ENCODE results near the gene TOX2.
A peak's percentile ranks its signal among the peaks of the same experiment; 100 is the strongest.

TOX2 gene, protein sequence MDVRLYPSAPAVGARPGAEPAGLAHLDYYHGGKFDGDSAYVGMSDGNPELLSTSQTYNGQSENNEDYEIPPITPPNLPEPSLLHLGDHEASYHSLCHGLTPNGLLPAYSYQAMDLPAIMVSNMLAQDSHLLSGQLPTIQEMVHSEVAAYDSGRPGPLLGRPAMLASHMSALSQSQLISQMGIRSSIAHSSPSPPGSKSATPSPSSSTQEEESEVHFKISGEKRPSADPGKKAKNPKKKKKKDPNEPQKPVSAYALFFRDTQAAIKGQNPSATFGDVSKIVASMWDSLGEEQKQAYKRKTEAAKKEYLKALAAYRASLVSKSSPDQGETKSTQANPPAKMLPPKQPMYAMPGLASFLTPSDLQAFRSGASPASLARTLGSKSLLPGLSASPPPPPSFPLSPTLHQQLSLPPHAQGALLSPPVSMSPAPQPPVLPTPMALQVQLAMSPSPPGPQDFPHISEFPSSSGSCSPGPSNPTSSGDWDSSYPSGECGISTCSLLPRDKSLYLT

DNA sequence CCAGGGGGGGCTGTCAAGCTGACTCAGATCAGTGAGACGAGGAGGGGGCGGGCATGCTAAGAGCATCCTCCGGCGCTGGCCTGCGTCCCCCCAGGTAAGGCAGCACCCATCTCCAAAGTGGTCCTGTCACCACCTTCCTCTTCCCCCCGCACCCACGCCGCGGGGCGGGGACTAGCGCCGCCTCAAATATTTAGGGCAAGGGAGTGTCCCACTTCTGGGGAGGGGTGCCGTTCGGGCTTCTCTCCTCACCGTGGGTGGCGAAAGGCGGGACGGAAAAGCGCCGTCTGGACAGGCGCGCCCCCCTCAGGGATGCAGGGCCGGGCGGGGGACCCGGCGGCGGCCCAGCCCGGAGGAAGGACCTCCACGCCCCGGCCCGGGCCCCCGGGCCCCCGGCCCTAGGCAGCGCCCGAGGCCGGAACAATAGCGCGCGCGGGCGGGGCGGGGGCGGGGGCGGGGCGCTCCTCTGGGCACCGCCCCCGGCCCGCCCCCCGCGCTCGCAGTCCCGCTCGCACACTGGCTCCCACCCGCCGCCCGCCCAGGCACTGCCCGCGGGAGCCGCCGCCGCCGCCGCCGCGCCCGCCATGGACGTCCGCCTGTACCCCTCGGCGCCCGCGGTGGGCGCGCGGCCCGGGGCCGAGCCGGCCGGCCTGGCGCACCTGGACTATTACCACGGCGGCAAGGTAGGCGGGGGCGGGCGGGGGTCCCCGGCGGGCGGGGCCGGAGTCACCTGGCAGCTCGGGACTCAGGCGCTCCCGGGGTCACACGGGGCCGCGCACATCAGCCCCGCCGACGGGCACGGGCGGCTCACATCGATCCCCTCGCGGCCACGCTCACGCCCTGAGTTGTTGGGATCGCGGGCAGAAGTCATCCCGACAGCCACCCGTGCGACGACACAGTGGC, at the start of gene TOX2:
Gene TOX2, plus strand, starts transcription at position 542 of the 900 bp plus-strand sequence. Its CDS starts 40 bp downstream, at position 582.
- DNase-seq (ENCODE audit: low read depth) = peak; percentile 9

- no peak for DNase-seq (ENCODE audit: low read depth)
These were observed 46.6 kb upstream of the TOX2 start for GRCh38 chr20:43868091-43868490.

DNA sequence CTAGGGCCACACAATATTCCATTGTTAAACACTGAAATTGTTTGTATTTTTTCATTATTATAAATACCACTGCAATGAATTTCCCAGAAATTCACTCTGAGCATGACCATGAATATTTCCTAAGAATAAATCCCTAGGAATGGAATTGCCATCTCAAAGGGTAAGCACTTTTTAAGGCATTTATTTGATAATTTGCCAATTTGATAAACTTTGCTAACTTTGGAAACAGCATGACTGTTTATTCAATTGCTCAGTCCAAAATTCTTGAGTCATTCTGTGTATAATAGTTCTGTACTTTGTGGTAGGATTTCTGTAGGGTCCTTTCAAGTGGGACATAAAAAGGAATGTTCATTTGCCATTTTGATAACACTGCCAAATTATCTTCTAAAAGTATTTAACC, 44.2 kb upstream of the TOX2 start:
- DNase-seq (ENCODE audit: low read depth) = no peak

- DNase-seq (ENCODE audit: low read depth) = no peak
These were observed 35.9 kb upstream of the TOX2 start for GRCh38 chr20:43878776-43879175.

DNA sequence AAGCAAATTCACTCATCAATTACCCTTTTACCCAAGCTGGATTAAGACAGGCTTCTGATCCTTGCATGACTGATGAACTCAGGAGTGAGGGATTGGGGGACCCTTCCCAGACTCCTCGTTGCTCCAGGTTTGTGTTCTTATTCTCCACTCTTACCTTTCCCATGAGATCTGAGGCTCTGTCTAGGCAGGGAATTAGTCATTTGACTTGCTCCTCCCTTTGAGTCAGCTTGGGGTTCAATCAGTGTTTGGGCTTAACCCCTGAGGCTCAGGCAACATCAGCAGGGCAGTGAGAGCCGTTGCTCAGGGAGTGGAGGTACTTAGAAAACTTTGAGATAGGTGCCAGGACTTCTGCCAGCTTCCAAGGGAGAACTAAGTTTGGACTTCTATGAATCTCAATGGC, 20.7 kb upstream of the TOX2 start:
- DNase-seq (ENCODE audit: low read depth) = no peak

- no peak for DNase-seq (ENCODE audit: low read depth)
These were observed 20.2 kb upstream of the TOX2 start for GRCh38 chr20:43894491-43894890.

DNA sequence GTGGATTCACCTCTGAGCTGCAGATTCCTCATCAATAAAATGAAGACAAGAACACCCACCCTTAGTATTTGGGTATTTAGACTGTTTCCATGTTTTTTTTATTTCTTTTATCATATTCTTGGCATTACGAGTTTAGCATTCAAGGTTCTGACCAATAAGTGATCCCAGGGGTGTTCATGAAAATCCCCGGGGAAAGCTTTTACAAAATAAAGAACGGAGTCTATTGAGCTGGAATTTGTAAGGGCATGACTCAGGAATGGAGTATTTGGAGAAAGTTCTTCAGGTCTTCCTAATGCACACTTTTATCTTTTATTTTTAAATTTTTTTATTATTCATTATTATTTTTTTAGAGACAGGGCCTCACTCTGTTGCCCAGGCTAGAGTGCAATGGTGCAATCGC, 19.4 kb upstream of the TOX2 start:
- no peak for DNase-seq (ENCODE audit: low read depth)

DNA sequence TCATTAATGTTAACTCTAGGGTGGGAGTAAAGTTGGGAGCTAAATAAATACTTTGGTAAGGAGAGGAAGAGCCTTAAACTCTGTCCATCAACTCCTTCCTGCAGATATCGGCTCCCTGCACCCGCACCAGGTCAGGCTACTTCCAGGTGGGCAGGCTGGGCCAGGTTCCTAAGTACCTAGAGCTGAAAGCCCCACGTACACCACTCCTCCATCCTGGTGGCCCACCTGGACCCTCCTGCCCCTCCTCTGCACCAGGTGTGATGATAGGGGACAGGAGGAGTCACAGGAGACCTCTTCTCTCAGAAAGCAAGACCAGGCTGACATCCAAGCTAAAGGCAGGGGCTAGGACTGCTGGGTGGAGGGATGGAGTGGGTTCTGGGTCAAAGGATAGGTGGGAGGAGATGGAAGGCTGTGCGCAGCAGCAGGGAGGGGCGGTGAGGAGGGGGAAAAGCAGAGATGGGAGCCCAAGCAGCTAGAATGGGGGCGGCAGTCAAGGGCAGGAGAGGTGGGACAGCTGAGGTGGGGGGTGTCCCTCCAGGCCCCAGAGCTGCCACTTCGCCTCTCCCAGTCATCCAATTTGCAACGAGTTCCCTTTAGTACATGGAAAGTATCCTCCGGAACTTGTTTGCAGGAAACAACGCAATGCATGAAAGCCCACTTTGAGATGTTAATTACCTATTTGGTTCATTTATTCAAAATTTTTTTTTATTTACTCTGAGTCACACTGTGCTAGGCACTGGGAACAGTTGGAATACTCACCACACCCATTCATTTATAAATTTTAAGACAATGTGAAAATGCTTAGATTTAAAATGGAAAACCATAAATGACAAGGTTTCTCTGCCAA, 15.2 kb upstream of the TOX2 start:
- no peak for DNase-seq (ENCODE audit: low read depth)

DNA sequence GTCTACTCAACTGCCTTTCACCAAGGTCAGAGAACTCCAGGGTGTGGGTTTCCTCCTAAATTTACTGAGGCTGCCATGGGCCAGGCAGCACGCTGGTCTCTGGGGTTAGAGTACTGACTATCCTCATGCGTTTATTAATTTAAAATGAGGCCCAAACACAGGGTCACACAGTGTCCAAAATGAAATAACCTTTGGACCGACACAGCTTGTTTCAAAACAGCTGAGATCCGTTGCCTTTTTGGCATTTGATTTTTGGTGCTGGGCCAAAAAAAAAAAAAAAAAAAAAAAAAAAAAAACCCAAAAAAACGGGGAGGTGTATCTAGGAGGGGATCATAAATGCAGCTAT, 14.6 kb upstream of the TOX2 start:
- DNase-seq (ENCODE audit: low read depth) = no peak

DNA sequence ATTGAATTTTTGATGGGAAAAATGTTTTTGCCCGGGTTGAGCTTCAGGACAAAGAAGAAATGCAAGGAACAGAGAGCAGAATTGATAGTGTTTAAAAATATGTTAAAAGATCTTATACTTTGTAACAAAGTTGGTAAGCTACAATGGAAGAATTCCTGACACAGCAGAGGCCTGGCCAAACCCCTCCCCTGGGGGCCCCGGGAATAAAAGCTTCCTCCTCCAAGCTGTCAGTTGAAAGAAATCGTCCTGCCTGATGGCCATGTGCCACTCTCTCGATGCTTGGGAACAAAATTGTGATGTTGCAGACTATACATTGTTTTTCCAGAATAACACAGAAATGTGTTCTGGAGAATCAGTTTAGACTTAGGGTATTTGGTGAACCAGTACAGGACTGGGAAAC, 14.2 kb upstream of the TOX2 start:
- DNase-seq (ENCODE audit: low read depth) = no peak

DNA sequence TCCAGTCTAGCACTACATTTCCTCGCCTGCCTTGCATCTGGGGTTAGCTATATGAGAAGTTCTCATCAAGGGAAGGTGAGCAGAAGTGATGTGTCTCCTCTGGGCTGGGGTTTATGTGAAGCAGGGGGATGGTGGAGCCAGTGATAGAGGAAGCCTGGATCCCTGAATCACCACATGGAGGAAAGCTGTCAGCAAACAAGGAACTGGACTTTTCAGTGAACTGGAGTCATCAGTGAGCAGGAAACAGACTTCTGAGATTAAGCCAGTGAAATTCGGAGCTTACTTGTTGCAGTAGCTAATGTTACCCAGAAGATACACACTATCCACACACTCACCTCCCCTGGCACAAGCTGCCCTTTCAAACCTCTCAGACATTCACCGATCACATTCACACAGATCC, 13.4 kb upstream of the TOX2 start:
- no peak for DNase-seq (ENCODE audit: low read depth)

DNA sequence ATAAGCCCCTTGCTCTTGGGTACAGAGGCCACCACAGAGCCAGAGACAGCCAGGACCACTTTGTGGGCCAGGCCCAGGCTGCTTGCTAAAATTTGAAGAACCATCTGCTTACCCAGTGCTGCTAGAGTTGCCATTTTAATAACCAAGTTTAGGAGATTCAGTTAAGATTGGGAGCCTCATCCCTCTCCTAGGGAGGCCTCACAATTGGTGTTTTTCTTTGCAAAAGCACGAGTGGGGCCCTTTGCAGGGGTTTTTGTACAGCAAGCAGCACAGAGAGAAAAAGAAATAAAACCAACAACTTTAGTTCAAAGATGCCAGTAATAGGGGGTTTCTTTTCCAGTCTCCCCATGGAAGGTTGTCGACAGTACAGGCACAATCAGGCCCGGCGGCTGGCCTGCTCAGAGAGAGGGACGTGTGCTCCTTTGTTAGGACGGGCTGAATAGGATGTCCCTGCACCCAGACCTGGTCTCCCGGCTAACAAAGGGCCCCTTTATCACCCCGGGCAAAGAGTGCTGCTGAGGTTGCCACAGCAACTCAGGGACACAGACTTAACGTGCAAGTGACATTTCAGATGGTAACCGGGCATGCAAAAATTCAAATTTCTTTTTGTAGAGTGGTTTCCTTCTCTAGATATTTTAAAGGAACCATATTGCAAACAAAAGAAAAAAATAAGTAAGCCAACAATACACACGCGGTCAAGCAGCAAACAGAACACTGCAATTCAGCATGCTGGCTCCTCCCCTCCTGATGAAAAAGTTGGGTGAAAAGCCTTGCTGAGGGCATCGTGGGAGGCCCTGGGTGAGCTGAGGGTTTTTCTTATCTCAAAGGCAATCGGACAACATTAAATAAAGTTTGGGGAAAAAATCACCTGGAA, 10.5 kb upstream of the TOX2 start:
- DNase-seq (ENCODE audit: low read depth) = no peak

GRCh38 chr20:43904827-43905177, 9.8 kb upstream of the TOX2 start:
- no peak for DNase-seq (ENCODE audit: low read depth)

GRCh38 chr20:43906505-43907034, 8.1 kb upstream of the TOX2 start:
- no peak for DNase-seq (ENCODE audit: low read depth)

DNA sequence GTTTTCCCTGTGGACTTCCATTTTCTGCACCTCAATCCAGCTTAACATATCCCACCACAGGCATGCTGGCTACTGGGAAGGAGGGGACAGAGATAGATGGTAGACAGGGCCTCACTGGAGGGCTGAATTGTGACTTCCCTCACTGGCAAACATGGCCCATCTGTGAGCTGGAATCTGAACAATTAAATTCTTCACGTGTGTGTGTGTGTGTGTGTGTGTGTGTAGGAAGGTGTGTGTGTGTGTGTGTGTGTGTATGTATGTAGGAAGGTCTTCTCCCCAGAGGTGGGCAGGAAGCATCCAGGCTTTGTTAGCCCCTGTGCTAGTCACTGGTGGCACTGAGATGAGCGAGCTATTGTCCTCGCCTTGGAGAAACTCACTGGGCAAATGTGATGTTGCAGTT, 5.4 kb upstream of the TOX2 start:
- no peak for DNase-seq (ENCODE audit: low read depth)

DNA sequence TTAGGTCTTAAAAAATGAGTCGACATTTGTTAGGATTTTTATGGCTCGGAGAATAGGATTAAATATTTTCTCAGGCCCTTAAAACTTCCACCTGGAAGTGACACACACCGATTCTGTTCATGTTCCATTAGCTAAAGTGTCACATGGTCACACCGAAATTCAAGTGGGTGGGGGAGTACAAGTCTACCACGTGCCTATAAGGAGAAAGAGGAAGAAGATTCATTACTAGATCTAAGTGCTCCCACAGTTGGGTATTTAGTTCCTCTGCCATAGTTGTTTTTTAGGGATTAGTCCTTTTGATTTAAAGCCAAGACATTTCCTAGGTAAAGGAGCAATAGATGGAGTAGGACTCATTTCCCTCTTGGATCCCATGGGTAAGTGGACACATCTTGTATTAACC, 4.9 kb upstream of the TOX2 start:
- DNase-seq (ENCODE audit: low read depth) = no peak

DNA sequence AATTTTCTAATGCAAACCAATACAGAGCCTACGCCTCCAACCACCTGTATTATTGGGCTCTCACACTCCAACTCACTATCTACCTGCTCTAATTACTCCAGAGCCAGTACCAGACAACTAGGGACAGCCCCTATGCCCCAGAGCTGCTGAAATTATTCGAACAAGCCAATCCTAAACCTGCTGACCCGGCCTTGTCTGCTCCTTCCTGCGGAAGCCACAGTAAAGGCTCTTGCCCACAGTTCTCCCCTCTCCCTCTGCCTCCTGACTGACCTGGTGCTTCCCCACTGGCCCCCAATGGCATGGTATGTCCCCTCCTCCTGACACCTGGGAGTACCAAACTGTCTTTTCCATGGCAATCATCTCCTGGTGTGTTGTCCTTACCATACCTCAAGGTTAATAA, 4.1 kb upstream of the TOX2 start:
- DNase-seq (ENCODE audit: low read depth) = no peak

GRCh38 chr20:43911066-43911465, 3.6 kb upstream of the TOX2 start:
- DNase-seq (ENCODE audit: low read depth) = no peak

DNA sequence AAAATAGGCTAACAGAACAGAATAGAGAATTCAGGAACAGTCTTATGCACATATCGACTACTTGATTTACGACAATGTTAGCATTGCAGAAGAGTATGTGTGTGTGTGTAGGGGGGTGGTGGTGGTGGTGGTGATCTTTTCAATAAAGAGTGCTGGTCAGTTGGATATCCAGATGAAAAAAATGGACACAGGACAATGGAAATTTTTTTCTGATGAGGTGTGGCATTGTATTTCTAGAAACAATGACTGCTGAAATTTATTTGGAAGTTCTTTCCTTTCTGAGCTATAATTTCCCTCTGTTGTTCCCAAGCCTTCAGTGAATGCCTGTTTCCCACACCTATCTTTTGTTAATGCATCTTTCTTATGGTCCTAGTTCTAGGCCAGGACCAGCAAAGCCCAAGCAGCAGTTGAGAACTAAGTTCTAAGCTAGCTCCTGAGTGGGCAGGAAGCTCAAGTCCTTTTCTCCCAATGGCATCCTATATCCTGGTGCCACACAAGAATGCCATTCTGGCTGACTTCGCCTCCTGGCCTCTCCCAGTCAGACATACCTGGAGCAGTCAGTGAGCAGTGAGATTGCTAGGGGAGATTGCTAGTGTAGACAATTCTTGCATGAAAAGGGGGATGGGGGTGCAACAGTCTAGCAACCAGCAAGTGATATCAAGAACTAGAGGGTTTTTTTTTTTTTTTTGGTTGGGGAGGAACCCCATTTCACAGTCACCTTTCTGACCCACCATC, 1.2 kb upstream of the TOX2 start:
- DNase-seq (ENCODE audit: low read depth) = no peak
